Keratinocyte (primary cell): Measurements from ENCODE around the gene CIDEC.

Experiments used
- CTCF ChIP-seq, 3 experiments: IDR thresholded peaks in 1 of 3; conservative IDR thresholded peaks in 1 of 3; optimal IDR thresholded peaks in 1 of 3; 2 replicates in 2 of 3; 3 replicates in 1 of 3; pipeline versions ENCODE3 to v1.5.1; 2011; ENCODE audit warnings: low read length in 3 of 3, mild to moderate bottlenecking in 3 of 3, moderate library complexity in 2 of 3, control low read depth in 1 of 3, inconsistent platforms in 1 of 3; ENCODE audit not compliant: insufficient read depth in 2 of 3; ENCODE audit errors: extremely low read depth in 1 of 3
- EZH2 ChIP-seq: IDR thresholded peaks from one replicate; pipeline ENCODE4 v1.6.1; 2012; ENCODE audit warnings: inconsistent platforms, mild to moderate bottlenecking, low read length, moderate library complexity

- TF ChIP-seq CTCF (optimal IDR thresholded peaks at IDR 0.05 in 1 of 3, IDR thresholded peaks at IDR 0.05 in 1 of 3, conservative IDR thresholded peaks at IDR 0.05 in 1 of 3; ENCODE audit: extremely low read depth in 1 of 3, insufficient read depth in 2 of 3, low read length in 3 of 3) (no peak), EZH2 (no peak)
Measured at GRCh38 chr3:9914559-9915253, 34.7 kb upstream of the CIDEC start.
